ENCODE measurements around the gene GABBR2.

The GABBR2 gene

GRCh38 chr9:98572796-98573195 lies 135.9 kb downstream of the GABBR2 start:
- no peak for TF ChIP-seq GATA3 (IDR thresholded peaks at IDR 0.05; ENCODE audit: low read depth, low read length)
- TF ChIP-seq GATA2 (IDR thresholded peaks at IDR 0.05; ENCODE audit: low read depth, low read length): no peak

GRCh38 chr9:98572054-98572627 lies 136.6 kb downstream of the GABBR2 start:
- no peak for TF ChIP-seq GATA3 (IDR thresholded peaks at IDR 0.05; ENCODE audit: low read depth, low read length)
- TF ChIP-seq GATA2 (IDR thresholded peaks at IDR 0.05; ENCODE audit: low read depth, low read length): no peak

DNA sequence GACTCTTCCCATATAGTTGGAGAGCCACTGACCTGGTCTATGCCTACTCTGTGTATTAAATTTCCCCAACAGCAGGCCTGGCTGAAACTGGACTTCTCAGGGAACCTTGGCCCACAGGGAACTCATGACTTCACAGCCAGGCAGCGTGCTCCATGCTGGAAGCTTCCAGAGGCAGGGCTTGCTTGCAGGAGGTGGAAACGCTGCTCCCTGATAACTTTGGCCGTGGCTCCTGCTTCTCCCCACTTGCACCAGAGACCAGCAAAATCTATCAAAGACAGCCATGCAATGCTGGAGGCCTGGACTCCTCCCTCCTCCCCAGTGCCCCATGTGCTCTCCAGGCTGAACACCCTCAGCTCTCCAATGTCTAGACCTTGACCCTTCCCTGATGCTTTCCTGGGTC lies 137.1 kb downstream of the GABBR2 start:
- TF ChIP-seq GATA3 (IDR thresholded peaks at IDR 0.05; ENCODE audit: low read depth, low read length) (no peak), GATA2 (IDR thresholded peaks at IDR 0.05; ENCODE audit: low read depth, low read length) (no peak)

DNA sequence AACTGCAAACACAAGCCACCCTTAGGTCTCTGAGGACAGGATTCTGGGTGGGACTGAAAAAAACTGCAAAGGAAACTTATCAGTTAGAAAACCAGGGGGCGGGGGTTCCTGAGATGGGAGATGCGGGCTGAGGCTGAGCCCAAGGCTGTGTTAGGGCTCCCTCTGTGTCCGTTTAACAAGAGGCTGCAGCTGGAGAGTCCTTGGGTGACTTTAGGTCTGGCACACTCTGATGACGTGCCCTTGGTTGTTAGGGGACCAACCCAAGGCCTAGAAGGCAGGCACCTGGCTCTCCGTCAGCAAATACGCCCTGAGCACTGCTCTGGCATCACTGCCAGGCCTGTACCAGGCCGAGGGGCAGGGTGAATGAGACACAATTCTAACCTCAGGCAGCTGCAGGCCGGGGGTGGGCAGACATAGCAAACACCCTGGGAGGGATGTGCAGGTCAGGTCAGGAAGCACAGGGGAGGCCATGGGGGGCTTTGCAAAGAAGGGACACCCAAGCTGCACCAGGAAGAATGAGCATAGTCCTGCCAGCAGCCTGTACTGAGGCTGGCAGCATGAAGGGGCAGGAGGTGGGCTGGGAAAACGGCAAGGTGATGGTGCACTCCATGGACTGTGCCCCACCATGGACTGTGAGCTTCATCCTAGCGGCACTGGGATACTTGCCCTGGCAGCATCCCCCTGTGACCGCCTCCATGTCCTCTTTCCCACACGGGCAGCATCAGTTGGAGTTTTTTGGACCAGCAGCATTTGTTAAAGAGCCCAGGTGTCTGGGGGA lies 137.9 kb downstream of the GABBR2 start:
- no peak for TF ChIP-seq GATA2 (IDR thresholded peaks at IDR 0.05; ENCODE audit: low read depth, low read length)
- no peak for TF ChIP-seq GATA3 (IDR thresholded peaks at IDR 0.05; ENCODE audit: low read depth, low read length)

DNA sequence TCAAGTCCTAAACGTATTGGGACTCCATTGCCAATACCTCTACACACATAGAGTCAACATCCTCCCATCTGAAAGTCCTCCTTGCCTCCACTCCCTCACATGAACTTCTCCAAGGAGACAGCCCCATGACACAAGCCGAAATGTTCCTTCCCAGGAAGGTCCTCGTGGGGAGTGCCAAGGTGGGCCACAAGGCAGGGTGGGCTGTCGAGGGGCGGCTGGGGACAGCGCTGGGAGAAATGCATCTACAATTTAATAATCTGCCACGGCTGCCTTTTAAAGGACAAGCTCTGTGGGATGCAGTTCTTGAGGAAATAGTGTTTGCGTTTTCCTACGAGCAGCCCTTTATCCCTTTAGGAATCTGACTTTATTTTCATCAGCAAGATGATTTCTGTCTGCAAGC lies 138.7 kb downstream of the GABBR2 start:
- TF ChIP-seq GATA3 (IDR thresholded peaks at IDR 0.05; ENCODE audit: low read depth, low read length): no peak

- no peak for TF ChIP-seq GATA3 (IDR thresholded peaks at IDR 0.05; ENCODE audit: low read depth, low read length)
- no peak for TF ChIP-seq GATA2 (IDR thresholded peaks at IDR 0.05; ENCODE audit: low read depth, low read length)
Measured at GRCh38 chr9:98569491-98569890, 139.2 kb downstream of the GABBR2 start.

GRCh38 chr9:98568909-98569469 lies 139.7 kb downstream of the GABBR2 start:
- TF ChIP-seq GATA2 (IDR thresholded peaks at IDR 0.05; ENCODE audit: low read depth, low read length): no peak
- no peak for TF ChIP-seq GATA3 (IDR thresholded peaks at IDR 0.05; ENCODE audit: low read depth, low read length)

GRCh38 chr9:98568234-98568908 lies 140.4 kb downstream of the GABBR2 start:
- no peak for TF ChIP-seq GATA2 (IDR thresholded peaks at IDR 0.05; ENCODE audit: low read depth, low read length)

- TF ChIP-seq GATA3 (IDR thresholded peaks at IDR 0.05; ENCODE audit: low read depth, low read length): no peak
- TF ChIP-seq GATA2 (IDR thresholded peaks at IDR 0.05; ENCODE audit: low read depth, low read length): no peak
Measured at GRCh38 chr9:98567540-98568233, 141.0 kb downstream of the GABBR2 start.

DNA sequence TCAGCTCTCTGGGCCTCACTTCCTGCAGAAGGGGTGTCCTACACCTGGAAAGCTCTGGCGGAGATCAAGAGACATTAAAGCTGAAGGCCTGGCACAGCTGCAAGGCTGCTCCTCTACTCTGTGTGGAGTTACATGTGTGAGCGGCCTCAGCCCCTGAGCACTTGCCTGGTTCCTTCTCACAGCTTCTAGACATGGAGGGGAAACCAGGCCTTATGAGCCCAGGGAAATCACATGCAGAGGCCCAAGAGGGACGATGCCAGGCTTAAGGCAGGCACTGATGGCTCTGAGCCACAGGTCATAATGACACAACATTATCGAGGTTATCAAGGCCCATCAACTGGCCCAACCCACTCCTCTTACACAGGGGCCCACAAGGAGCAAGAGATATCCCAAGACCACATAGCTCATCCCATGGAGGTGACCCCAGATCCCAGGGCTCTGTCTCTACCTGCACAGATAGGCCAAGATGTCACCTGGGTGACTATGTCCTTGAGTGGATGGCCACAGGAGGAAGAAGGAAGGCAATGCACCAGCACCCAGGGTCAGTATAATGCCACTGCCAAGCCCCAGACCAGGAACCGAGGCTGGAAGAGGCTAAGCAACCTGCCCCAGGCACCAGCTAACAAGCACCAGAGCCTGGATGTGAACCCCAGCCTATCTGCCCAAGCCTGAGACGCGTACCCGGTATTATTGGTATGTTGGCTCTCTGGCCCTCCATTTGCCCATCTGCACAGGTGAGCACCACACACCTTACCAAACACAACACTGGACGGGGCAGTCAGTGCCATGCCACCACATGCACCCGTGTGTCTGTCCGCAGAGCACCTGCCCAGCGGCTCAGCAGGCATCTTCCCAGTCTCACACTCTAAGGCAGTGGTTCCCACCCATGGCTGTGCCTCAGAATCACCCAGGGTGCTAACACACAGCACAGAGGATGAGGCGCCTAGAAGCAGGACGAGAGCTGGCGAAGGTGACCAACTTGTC lies 143.3 kb downstream of the GABBR2 start:
- TF ChIP-seq GATA2 (IDR thresholded peaks at IDR 0.05; ENCODE audit: low read depth, low read length) (no peak), GATA3 (IDR thresholded peaks at IDR 0.05; ENCODE audit: low read depth, low read length) (no peak)

GRCh38 chr9:98564714-98565113 lies 144.0 kb downstream of the GABBR2 start:
- no peak for TF ChIP-seq GATA2 (IDR thresholded peaks at IDR 0.05; ENCODE audit: low read depth, low read length)
- no peak for TF ChIP-seq GATA3 (IDR thresholded peaks at IDR 0.05; ENCODE audit: low read depth, low read length)

- no peak for TF ChIP-seq GATA2 (IDR thresholded peaks at IDR 0.05; ENCODE audit: low read depth, low read length)
- TF ChIP-seq GATA3 (IDR thresholded peaks at IDR 0.05; ENCODE audit: low read depth, low read length): no peak
Measured at GRCh38 chr9:98563988-98564387, 144.7 kb downstream of the GABBR2 start.
